Right lobe of liver (tissue), 4 donors: ENCODE data around the gene CGB2.

Experiments
- POLR2A ChIP-seq: fragments of 450-650 bp; IDR thresholded peaks from one replicate; pipeline ENCODE4 v1.6.1; 2017; ENCODE audit warnings: antibody characterized with exemption, mild to moderate bottlenecking
- TF ChIP-seq, protein P1 (sequence below), 4 donors: fragments of 200-600 bp in 3 of 4; fragments of 450-650 bp in 1 of 4; IDR thresholded peaks; one replicate each; pipeline versions ENCODE4 v1.5.1 to v1.8.0; 2016 to 2022; ENCODE audit warnings: antibody characterized with exemption in 4 of 4, mild to moderate bottlenecking in 2 of 4
- donor health status: DM: no; HTN: no; CAD: no.
- donor health status: DM: no; HTN: no; CAD: no.
- donor health status: DM: no; HTN: yes; CAD: no.

DNA sequence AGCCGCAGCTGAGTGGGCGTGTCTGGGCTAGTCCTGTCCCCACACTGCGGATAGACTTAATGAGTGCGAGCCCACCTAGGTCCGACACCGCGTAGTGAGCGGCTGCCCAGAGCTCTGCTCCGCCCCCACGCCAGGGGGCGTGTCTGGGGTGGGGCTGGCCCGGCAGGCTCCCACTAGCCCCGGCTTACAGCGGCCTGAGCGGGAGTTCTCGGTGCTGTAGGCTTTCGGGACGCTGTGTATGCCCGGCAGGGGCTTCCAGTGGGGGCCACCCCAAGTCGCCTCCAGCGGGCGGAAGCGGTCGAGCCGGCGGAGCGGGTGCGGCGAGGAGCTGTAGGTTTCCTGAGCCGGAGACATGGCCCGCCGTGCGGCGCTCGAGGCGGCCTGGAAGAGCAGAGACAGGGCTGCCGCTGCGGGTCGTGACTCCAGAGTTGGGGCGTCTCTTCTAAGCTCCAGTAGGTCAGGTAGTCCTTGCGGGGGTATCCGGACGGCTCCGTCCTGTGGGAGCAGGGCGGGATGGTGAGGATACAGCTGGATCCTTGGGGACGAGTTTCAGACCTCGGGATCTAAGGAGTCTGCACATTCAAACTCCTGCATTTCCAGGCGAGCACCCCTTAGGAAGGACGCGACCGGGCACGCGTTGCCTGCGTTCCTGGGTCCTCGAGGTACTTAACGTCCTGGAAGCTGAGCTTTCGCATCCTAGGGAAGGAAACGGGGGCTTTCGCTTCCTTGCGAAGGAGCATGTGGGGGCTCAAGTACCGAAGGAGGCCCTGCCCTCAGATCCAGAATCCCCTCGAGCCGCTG, 24.6 kb downstream of the CGB2 start:
- TF ChIP-seq, protein P1, sequence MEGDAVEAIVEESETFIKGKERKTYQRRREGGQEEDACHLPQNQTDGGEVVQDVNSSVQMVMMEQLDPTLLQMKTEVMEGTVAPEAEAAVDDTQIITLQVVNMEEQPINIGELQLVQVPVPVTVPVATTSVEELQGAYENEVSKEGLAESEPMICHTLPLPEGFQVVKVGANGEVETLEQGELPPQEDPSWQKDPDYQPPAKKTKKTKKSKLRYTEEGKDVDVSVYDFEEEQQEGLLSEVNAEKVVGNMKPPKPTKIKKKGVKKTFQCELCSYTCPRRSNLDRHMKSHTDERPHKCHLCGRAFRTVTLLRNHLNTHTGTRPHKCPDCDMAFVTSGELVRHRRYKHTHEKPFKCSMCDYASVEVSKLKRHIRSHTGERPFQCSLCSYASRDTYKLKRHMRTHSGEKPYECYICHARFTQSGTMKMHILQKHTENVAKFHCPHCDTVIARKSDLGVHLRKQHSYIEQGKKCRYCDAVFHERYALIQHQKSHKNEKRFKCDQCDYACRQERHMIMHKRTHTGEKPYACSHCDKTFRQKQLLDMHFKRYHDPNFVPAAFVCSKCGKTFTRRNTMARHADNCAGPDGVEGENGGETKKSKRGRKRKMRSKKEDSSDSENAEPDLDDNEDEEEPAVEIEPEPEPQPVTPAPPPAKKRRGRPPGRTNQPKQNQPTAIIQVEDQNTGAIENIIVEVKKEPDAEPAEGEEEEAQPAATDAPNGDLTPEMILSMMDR (IDR thresholded peaks at IDR 0.05) = peak; percentile 9 to 44 (median 28)
- TF ChIP-seq POLR2A = no peak
